Measurements from ENCODE around the gene MXRA8.

MXRA8 gene

GRCh38 chr1:1353389-1354151 is 4.8 kb downstream of the MXRA8 start:
- H3K27ac ChIP-seq (ENCODE audit: low read depth, low read length), result peak overlapping the region; percentile 10; the same call in 1 of the 2 replicates
- WGBS, result 54% methylated on average over 28 of the region's 28 CpGs

GRCh38 chr1:1352786-1353388 is 5.5 kb downstream of the MXRA8 start:
- WGBS, result 54% methylated on average over 5 of the region's 5 CpGs
- Histone ChIP-seq H3K4me3 (ENCODE audit: low read length) (no peak overlapping the region), H3K27ac (ENCODE audit: low read depth, low read length) (no peak overlapping the region), H3K36me3 (ENCODE audit: insufficient read depth, low read length) (no peaks in the 10 kb centered on the region), H3K9ac (ENCODE audit: low read depth, low read length) (no peak overlapping the region), H3K9me3 (ENCODE audit: insufficient read depth, low read depth, low read length) (no peaks in the 10 kb centered on the region), H3K27me3 (ENCODE audit: insufficient read depth, low read length) (peaks cover 5% of the 10 kb centered on the region; the same call in 1 of the 2 replicates), H3K4me1 (ENCODE audit: insufficient read depth, low read length) (peaks cover 9% of the 10 kb centered on the region; the same call in 1 of the 2 replicates)

More at GRCh38 chr1:1353389-1354151, 4.8 kb downstream of the MXRA8 start:
- H3K4me3 ChIP-seq (ENCODE audit: low read length), result peak overlapping the region; percentile 12; the same call in 1 of the 2 replicates
- no peaks in the 10 kb centered on the region for H3K9me3 ChIP-seq (ENCODE audit: insufficient read depth, low read depth, low read length)
- H3K27me3 ChIP-seq (ENCODE audit: insufficient read depth, low read length), result peaks cover 5% of the 10 kb centered on the region; the same call in 1 of the 2 replicates
- peaks cover 11% of the 10 kb centered on the region for H3K4me1 ChIP-seq (ENCODE audit: insufficient read depth, low read length)
- no peak overlapping the region; the same call in 1 of the 2 replicates for H3K9ac ChIP-seq (ENCODE audit: low read depth, low read length)
- H3K36me3 ChIP-seq (ENCODE audit: insufficient read depth, low read length), result no peaks in the 10 kb centered on the region

- Histone ChIP-seq H3K9me3 (ENCODE audit: insufficient read depth, low read depth, low read length) (no peaks in the 10 kb centered on the region), H3K9ac (ENCODE audit: low read depth, low read length) (peak overlapping the region; percentile 19; the same call in 1 of the 2 replicates), H3K4me1 (ENCODE audit: insufficient read depth, low read length) (peaks cover 8% of the 10 kb centered on the region; the same call in 1 of the 2 replicates), H3K27me3 (ENCODE audit: insufficient read depth, low read length) (peaks cover 5% of the 10 kb centered on the region; the same call in 1 of the 2 replicates), H3K4me3 (ENCODE audit: low read length) (peak overlapping the region; percentile 47), H3K27ac (ENCODE audit: low read depth, low read length) (peak overlapping the region; percentile 25; the same call in 1 of the 2 replicates), H3K36me3 (ENCODE audit: insufficient read depth, low read length) (no peaks in the 10 kb centered on the region)
- WGBS, result 57% methylated on average over 28 of the region's 29 CpGs
Observed at GRCh38 chr1:1351511-1352427, 6.6 kb downstream of the MXRA8 start.

- Histone ChIP-seq H3K9me3 (ENCODE audit: insufficient read depth, low read depth, low read length) (no peaks in the 10 kb centered on the region), H3K27me3 (ENCODE audit: insufficient read depth, low read length) (peaks cover under 1% of the 10 kb centered on the region; the same call in 1 of the 2 replicates), H3K27ac (ENCODE audit: low read depth, low read length) (peak within 1 kb of the TSS; percentile 89), H3K9ac (ENCODE audit: low read depth, low read length) (peak within 1 kb of the TSS; percentile 96), H3K36me3 (ENCODE audit: insufficient read depth, low read length) (no peaks in the 10 kb centered on the region), H3K4me1 (ENCODE audit: insufficient read depth, low read length) (peaks cover 8% of the 10 kb centered on the region; the same call in 1 of the 2 replicates), H3K4me3 (ENCODE audit: low read length) (peak within 1 kb of the TSS; percentile 95)
- under 1% methylated on average over 117 of the region's 122 CpGs for WGBS
Observed at GRCh38 chr1:1349256-1350012, 8.9 kb downstream of the MXRA8 start, which contains the start of gene DVL1. TSS of gene DVL1 (minus strand) at chr1:1349418. CDS start at chr1:1349065, 353 bp downstream.

GRCh38 chr1:1348420-1349255 is 9.7 kb downstream of the MXRA8 start:
- no peaks in the 10 kb centered on the region for H3K9me3 ChIP-seq (ENCODE audit: insufficient read depth, low read depth, low read length)
- H3K9ac ChIP-seq (ENCODE audit: low read depth, low read length), result peak overlapping the region; percentile 83
- no peak overlapping the region; the same call in 1 of the 2 replicates for H3K27ac ChIP-seq (ENCODE audit: low read depth, low read length)
- H3K27me3 ChIP-seq (ENCODE audit: insufficient read depth, low read length), result no peaks in the 10 kb centered on the region
- H3K4me1 ChIP-seq (ENCODE audit: insufficient read depth, low read length), result peaks cover 8% of the 10 kb centered on the region; the same call in 1 of the 2 replicates
- WGBS, result under 1% methylated on average over 109 of the region's 109 CpGs
- H3K36me3 ChIP-seq (ENCODE audit: insufficient read depth, low read length), result no peaks in the 10 kb centered on the region
- H3K4me3 ChIP-seq (ENCODE audit: low read length), result peak overlapping the region; percentile 86

- Histone ChIP-seq H3K27me3 (ENCODE audit: insufficient read depth, low read length) (no peaks in the 10 kb centered on the region), H3K27ac (ENCODE audit: low read depth, low read length) (no peak overlapping the region; the same call in 1 of the 2 replicates), H3K9me3 (ENCODE audit: insufficient read depth, low read depth, low read length) (no peaks in the 10 kb centered on the region), H3K9ac (ENCODE audit: low read depth, low read length) (peak overlapping the region; percentile 83), H3K36me3 (ENCODE audit: insufficient read depth, low read length) (no peaks in the 10 kb centered on the region), H3K4me1 (ENCODE audit: insufficient read depth, low read length) (peaks cover 8% of the 10 kb centered on the region; the same call in 1 of the 2 replicates), H3K4me3 (ENCODE audit: low read length) (peak overlapping the region; percentile 86)
- WGBS, result 20% methylated on average over 26 of the region's 26 CpGs
Observed at GRCh38 chr1:1347663-1348419, 10.5 kb downstream of the MXRA8 start.

- Histone ChIP-seq H3K27me3 (ENCODE audit: insufficient read depth, low read length) (no peaks in the 10 kb centered on the region), H3K9ac (ENCODE audit: low read depth, low read length) (no peak overlapping the region), H3K36me3 (ENCODE audit: insufficient read depth, low read length) (no peaks in the 10 kb centered on the region), H3K4me1 (ENCODE audit: insufficient read depth, low read length) (peaks cover 8% of the 10 kb centered on the region; the same call in 1 of the 2 replicates), H3K4me3 (ENCODE audit: low read length) (peak overlapping the region; percentile 86; the same call in 1 of the 2 replicates), H3K9me3 (ENCODE audit: insufficient read depth, low read depth, low read length) (no peaks in the 10 kb centered on the region), H3K27ac (ENCODE audit: low read depth, low read length) (no peak overlapping the region)
- 89% methylated on average over 10 of the region's 10 CpGs for WGBS
Observed at GRCh38 chr1:1347026-1347595, 11.2 kb downstream of the MXRA8 start.

- H3K9me3 ChIP-seq (ENCODE audit: insufficient read depth, low read depth, low read length), result no peaks in the 10 kb centered on the region
- H3K27ac ChIP-seq (ENCODE audit: low read depth, low read length), result no peak overlapping the region
- H3K36me3 ChIP-seq (ENCODE audit: insufficient read depth, low read length), result peaks cover 4% of the 10 kb centered on the region
- H3K27me3 ChIP-seq (ENCODE audit: insufficient read depth, low read length), result no peaks in the 10 kb centered on the region
- peaks cover 5% of the 10 kb centered on the region; the same call in 1 of the 2 replicates for H3K4me1 ChIP-seq (ENCODE audit: insufficient read depth, low read length)
- no peak overlapping the region for H3K4me3 ChIP-seq (ENCODE audit: low read length)
- H3K9ac ChIP-seq (ENCODE audit: low read depth, low read length), result no peak overlapping the region
- WGBS, result 97% methylated on average over 10 of the region's 10 CpGs
Observed at GRCh38 chr1:1346501-1346890, 11.9 kb downstream of the MXRA8 start.

Measured in HUES64 (cell line).